BE2C (cell line): ENCODE measurements around the gene GALNT2.

Experiments used
- DNase-seq: peaks from one replicate; pipeline ENCODE4 v3.0.0-alpha.2; 2020
- H3K27me3 ChIP-seq: fragments of 250-450 bp; sonication (Bioruptor Pico); 2 replicates; pipeline ENCODE4 v1.5.1; 2020; ENCODE audit warnings: mild to moderate bottlenecking
- H3K36me3 ChIP-seq: fragments of 250-450 bp; sonication (Bioruptor Pico); 2 replicates; pipeline ENCODE4 v1.5.1; 2020; ENCODE audit warnings: mild to moderate bottlenecking
- H3K4me1 ChIP-seq: fragments of 250-450 bp; sonication (Bioruptor Pico); 2 replicates; pipeline ENCODE4 v1.5.1; 2020
- H3K4me3 ChIP-seq: 2 replicates; pipeline ENCODE4 v1.5.1; 2011; ENCODE audit warnings: low read depth, low read length
- H3K9me3 ChIP-seq: fragments of 250-450 bp; sonication (Bioruptor Pico); 2 replicates; pipeline ENCODE4 v1.5.1; 2020
- TF ChIP-seq, protein P1 (sequence below): IDR thresholded peaks from 2 replicates; pipeline ENCODE4 v1.5.1; 2012; ENCODE audit warnings: mild to moderate bottlenecking, low read depth, low read length

The GALNT2 gene

GRCh38 chr1:230189341-230189740, 122.3 kb downstream of the GALNT2 start:
- H3K4me1 ChIP-seq = no peaks in the 10 kb centered on the region; the same call in none of the 2 replicates
- H3K27me3 ChIP-seq = no peaks in the 10 kb centered on the region
- no peaks in the 10 kb centered on the region for H3K9me3 ChIP-seq
- no peak for DNase-seq
- no peaks in the 10 kb centered on the region; the same call in 1 of the 2 replicates for H3K36me3 ChIP-seq
- TF ChIP-seq, protein P1, sequence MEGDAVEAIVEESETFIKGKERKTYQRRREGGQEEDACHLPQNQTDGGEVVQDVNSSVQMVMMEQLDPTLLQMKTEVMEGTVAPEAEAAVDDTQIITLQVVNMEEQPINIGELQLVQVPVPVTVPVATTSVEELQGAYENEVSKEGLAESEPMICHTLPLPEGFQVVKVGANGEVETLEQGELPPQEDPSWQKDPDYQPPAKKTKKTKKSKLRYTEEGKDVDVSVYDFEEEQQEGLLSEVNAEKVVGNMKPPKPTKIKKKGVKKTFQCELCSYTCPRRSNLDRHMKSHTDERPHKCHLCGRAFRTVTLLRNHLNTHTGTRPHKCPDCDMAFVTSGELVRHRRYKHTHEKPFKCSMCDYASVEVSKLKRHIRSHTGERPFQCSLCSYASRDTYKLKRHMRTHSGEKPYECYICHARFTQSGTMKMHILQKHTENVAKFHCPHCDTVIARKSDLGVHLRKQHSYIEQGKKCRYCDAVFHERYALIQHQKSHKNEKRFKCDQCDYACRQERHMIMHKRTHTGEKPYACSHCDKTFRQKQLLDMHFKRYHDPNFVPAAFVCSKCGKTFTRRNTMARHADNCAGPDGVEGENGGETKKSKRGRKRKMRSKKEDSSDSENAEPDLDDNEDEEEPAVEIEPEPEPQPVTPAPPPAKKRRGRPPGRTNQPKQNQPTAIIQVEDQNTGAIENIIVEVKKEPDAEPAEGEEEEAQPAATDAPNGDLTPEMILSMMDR = no peak
- no peak overlapping the region for H3K4me3 ChIP-seq

DNA sequence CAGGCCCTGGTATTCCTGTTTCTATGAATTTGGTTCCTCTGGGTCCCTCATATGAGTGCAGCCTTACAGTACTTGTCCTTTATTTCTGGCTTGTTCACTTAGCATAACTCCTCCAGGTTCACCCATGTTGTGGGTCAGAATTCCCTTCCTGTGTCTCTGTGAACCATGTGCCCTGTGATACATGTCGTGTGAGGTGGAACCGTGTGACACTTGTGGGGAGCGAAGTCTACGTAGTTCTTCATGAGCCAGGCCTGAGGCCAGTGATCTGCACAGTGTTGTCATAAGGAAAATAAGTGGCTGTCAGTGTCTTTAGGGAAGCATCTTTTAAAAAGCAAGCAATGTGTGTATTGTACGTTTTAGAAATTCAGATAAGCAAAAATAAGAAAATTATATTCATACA, 122.8 kb downstream of the GALNT2 start:
- H3K4me1 ChIP-seq = no peaks in the 10 kb centered on the region; the same call in none of the 2 replicates
- no peaks in the 10 kb centered on the region; the same call in 1 of the 2 replicates for H3K36me3 ChIP-seq
- no peaks in the 10 kb centered on the region for H3K27me3 ChIP-seq
- TF ChIP-seq, protein P1 = no peak
- DNase-seq = no peak
- no peaks in the 10 kb centered on the region for H3K9me3 ChIP-seq
- H3K4me3 ChIP-seq = no peak overlapping the region

DNA sequence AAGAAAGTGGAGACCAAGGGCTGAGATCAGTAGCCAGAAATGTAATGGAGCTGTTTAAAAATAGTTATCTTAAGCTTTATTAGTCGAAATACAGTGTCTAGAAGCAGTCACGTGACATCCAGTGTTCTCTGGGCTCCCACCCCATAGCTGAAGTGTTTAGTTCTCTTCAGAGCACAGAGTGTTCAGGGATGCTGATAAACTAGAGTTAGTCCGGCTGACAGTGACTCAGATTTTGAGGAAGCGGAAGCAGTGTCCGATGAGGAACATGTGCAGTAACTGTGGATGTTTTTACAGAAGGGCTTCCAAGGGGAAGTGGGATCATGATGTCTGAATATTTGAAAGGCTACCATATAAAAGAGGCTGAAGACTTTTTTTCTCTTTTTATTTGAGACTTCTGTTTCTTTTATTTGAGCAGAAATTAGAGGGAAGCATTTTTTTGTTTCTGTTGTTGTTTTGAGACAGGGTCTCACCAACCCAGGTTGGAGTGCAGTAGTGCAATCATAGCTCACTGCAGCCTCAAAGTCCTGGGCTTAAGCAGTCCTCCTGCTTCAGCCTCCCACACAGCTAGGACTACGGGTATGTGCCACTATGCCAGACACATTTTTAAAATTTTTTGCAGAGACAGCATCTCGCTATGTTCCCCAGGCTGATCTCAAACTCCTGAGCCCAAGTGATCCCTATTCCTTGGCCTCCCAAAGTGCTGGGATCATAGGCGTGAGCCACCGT, 124.2 kb downstream of the GALNT2 start:
- no peaks in the 10 kb centered on the region; the same call in 1 of the 2 replicates for H3K36me3 ChIP-seq
- H3K9me3 ChIP-seq = no peaks in the 10 kb centered on the region
- TF ChIP-seq, protein P1 = no peak
- H3K4me1 ChIP-seq = no peaks in the 10 kb centered on the region; the same call in none of the 2 replicates
- DNase-seq = no peak
- no peaks in the 10 kb centered on the region for H3K27me3 ChIP-seq
- no peak overlapping the region for H3K4me3 ChIP-seq

DNA sequence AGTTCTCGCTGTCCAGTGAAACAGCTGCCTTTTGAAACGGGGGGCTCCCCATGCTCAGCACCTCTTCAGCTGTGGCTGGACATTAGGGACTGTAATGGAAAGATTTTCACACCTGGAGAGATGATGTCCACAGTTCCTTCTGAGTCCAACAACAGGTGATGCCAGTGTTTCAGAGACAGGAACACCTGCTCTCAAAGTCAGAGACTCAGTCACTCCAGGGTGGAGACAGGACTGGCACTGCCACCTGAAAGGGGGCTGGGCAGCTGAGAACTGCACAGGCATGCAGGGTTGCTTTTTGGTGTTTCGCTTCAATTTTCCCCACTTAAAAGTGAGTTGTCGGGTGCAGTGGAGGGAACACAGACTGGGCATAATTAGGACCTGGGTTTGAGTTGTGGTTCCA, 124.8 kb downstream of the GALNT2 start:
- no peak for DNase-seq
- no peaks in the 10 kb centered on the region; the same call in 1 of the 2 replicates for H3K4me1 ChIP-seq
- H3K36me3 ChIP-seq = no peaks in the 10 kb centered on the region; the same call in 1 of the 2 replicates

DNA sequence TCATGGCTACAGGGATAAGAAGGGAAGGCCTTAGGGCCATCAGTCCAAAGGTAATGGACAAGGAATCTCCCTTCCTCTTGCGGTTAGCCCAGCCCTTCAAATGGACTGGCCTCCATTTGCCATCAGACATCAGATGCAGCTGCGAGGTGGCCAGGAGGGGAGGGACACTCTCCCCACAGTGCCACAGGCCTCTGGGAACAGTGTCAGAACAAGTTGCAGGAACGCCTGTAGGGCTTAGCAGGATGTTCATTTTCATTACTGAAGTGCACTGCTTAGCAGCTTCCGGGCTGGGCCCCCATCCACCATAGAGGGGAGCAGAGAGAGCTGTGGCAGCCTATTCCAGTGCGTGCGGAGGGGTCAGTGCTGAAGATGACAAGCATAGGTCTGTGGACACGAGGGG, 127.5 kb downstream of the GALNT2 start:
- Histone ChIP-seq H3K4me1 (no peaks in the 10 kb centered on the region; the same call in 1 of the 2 replicates), H3K4me3 (no peak overlapping the region), H3K9me3 (no peaks in the 10 kb centered on the region), H3K27me3 (no peaks in the 10 kb centered on the region), H3K36me3 (no peaks in the 10 kb centered on the region)
- TF ChIP-seq, protein P1 = no peak
- DNase-seq = no peak

More for the DNA sequence above, 124.8 kb downstream of the GALNT2 start:
- Histone ChIP-seq H3K9me3 (no peaks in the 10 kb centered on the region), H3K27me3 (no peaks in the 10 kb centered on the region), H3K4me3 (no peak overlapping the region)
- TF ChIP-seq, protein P1 = no peak

GRCh38 chr1:230195199-230195598, 128.2 kb downstream of the GALNT2 start:
- no peak overlapping the region for H3K4me3 ChIP-seq
- TF ChIP-seq, protein P1 = no peak
- DNase-seq = no peak

More at GRCh38 chr1:230195199-230195598, 128.2 kb downstream of the GALNT2 start:
- Histone ChIP-seq H3K4me1 (no peaks in the 10 kb centered on the region; the same call in 1 of the 2 replicates), H3K36me3 (no peaks in the 10 kb centered on the region), H3K27me3 (no peaks in the 10 kb centered on the region), H3K9me3 (no peaks in the 10 kb centered on the region)
